ENCODE results near the gene GNLY.
"Not testable (repeated sequence)": the region's sequence is repeated elsewhere in the genome, so short reads cannot be mapped to it uniquely, and the experiment has no call there.

DNA sequence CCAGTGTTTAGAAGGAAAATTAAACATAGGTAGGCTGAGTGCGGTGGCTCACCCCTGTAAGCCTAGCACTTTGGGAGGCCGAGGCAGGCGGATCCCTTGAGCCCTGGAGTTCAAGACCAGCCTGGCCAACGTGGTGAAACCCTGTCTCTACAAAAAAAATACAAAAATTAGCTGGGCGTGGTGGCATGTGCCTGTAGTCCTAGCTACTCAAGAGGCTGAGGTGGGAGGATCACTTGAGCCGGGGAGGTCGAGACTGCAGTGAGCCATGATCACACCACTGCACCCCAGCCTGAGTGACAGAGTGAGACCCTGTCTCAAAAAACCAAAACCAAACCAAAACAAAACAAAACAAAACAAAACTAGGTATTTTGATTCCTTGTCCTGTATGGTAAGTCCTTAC lies 20.3 kb downstream of the GNLY start:
- not testable (repeated sequence) for TF ChIP-seq NFIC (IDR thresholded peaks at IDR 0.05; ENCODE audit: borderline replicate concordance); CHD2 (IDR thresholded peaks at IDR 0.05; ENCODE audit: low read length, partially characterized antibody); ELF1 (IDR thresholded peaks at IDR 0.05); FOXJ3 (CRISPR knock-in tag; IDR thresholded peaks at IDR 0.05); CTCF (IDR thresholded peaks at IDR 0.05)
